ENCODE data around the gene RPUSD4. TPM values are rescaled to one million over a fixed set of nuclear protein-coding genes. Genes with fewer than 3 reads are reported as not detected.

RPUSD4 gene
- total and polyA plus RNA-seq, 2 experiments from 2014 or later: 20.8 to 60.8 TPM

DNA sequence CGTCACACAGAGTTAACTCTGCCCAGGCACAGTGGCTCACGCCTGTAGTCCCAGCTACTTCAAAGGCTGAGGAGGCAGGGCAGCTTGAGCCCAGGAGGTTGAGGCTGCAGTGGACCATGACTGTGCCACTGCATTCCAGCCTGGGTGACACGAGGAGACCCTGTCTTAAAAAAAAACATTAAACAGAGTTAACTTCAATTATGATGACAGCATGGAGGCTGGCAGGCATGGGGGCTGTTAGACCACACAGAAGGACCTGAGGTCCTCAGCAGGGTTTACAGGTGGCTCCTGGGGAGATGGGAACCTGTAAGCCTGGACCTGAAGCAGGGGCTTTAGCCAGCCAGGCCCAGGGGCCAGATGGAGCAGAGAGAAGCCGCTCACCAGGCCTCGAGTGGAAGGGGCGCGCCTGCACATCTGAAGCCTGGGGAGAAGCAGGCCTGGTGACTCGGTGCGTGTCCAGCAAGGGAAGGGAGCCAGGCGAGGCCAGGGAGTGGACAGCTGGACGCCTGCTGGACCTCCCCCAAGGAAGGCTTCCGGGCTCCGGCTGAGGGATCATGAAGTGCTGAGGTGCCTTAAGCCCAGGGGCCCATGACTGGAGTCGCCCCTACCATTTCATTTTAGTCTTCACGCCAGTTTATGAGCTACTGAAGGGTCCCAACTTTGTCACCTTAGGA is 25.3 kb downstream of the RPUSD4 start (continued):
- TF ChIP-seq NANOG (IDR thresholded peaks at IDR 0.05; ENCODE audit: borderline replicate concordance) (no peak), EZH2phosphoT487 (IDR thresholded peaks at IDR 0.05; ENCODE audit: unreplicated experiment) (no peak), STAT1 (IDR thresholded peaks at IDR 0.05; ENCODE audit: unreplicated experiment) (no peak), ZNF331 (CRISPR knock-in tag; IDR thresholded peaks at IDR 0.05; ENCODE audit: low read depth) (no peak)
- TF ChIP-seq, protein P1, sequence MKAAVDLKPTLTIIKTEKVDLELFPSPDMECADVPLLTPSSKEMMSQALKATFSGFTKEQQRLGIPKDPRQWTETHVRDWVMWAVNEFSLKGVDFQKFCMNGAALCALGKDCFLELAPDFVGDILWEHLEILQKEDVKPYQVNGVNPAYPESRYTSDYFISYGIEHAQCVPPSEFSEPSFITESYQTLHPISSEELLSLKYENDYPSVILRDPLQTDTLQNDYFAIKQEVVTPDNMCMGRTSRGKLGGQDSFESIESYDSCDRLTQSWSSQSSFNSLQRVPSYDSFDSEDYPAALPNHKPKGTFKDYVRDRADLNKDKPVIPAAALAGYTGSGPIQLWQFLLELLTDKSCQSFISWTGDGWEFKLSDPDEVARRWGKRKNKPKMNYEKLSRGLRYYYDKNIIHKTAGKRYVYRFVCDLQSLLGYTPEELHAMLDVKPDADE (IDR thresholded peaks at IDR 0.05): no peak
- TF ChIP-seq, protein P2, sequence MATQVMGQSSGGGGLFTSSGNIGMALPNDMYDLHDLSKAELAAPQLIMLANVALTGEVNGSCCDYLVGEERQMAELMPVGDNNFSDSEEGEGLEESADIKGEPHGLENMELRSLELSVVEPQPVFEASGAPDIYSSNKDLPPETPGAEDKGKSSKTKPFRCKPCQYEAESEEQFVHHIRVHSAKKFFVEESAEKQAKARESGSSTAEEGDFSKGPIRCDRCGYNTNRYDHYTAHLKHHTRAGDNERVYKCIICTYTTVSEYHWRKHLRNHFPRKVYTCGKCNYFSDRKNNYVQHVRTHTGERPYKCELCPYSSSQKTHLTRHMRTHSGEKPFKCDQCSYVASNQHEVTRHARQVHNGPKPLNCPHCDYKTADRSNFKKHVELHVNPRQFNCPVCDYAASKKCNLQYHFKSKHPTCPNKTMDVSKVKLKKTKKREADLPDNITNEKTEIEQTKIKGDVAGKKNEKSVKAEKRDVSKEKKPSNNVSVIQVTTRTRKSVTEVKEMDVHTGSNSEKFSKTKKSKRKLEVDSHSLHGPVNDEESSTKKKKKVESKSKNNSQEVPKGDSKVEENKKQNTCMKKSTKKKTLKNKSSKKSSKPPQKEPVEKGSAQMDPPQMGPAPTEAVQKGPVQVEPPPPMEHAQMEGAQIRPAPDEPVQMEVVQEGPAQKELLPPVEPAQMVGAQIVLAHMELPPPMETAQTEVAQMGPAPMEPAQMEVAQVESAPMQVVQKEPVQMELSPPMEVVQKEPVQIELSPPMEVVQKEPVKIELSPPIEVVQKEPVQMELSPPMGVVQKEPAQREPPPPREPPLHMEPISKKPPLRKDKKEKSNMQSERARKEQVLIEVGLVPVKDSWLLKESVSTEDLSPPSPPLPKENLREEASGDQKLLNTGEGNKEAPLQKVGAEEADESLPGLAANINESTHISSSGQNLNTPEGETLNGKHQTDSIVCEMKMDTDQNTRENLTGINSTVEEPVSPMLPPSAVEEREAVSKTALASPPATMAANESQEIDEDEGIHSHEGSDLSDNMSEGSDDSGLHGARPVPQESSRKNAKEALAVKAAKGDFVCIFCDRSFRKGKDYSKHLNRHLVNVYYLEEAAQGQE (IDR thresholded peaks at IDR 0.05; ENCODE audit: unreplicated experiment): no peak

DNA sequence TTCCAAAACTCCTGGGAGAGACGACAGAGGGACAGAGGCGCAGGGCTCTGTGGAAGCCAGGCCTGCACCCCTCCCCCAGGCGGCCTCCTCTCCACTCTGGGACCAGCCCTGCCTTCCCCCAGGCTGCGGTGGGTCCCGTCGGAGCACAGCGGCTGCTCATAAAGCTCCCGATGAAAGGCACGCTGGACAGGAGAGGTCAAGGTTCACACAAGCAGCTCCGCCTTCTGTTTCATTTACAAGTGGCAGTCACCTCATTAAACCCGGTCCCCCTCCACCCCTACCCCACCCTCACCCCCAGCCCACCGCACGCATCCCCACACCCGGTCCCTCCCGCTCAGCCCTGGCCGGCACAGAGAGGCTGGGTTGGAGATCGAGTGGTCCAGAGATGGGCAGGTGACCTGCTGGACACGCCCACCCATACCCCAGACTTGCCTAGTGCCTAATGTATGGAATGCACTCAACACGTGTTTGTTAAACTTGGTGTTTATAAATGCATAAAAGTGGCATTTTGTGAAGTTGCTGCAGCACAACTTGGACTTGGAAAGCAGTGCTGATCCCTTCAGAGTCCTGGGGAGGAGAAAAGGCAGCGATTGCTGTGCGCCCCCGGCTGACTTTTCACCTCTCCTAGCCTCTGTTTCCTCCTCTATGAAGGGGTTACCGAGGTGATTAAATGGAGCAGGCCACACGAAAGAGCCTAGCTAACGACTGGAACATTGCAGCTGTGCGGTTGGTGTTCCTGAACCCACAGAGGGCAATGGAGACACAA is 26.0 kb downstream of the RPUSD4 start:
- peaks cover 15% of the 10 kb centered on the region for H3K27me3 Mint-ChIP-seq (ENCODE audit: insufficient read depth, low read depth, poor library complexity)
- TF ChIP-seq, protein P3, sequence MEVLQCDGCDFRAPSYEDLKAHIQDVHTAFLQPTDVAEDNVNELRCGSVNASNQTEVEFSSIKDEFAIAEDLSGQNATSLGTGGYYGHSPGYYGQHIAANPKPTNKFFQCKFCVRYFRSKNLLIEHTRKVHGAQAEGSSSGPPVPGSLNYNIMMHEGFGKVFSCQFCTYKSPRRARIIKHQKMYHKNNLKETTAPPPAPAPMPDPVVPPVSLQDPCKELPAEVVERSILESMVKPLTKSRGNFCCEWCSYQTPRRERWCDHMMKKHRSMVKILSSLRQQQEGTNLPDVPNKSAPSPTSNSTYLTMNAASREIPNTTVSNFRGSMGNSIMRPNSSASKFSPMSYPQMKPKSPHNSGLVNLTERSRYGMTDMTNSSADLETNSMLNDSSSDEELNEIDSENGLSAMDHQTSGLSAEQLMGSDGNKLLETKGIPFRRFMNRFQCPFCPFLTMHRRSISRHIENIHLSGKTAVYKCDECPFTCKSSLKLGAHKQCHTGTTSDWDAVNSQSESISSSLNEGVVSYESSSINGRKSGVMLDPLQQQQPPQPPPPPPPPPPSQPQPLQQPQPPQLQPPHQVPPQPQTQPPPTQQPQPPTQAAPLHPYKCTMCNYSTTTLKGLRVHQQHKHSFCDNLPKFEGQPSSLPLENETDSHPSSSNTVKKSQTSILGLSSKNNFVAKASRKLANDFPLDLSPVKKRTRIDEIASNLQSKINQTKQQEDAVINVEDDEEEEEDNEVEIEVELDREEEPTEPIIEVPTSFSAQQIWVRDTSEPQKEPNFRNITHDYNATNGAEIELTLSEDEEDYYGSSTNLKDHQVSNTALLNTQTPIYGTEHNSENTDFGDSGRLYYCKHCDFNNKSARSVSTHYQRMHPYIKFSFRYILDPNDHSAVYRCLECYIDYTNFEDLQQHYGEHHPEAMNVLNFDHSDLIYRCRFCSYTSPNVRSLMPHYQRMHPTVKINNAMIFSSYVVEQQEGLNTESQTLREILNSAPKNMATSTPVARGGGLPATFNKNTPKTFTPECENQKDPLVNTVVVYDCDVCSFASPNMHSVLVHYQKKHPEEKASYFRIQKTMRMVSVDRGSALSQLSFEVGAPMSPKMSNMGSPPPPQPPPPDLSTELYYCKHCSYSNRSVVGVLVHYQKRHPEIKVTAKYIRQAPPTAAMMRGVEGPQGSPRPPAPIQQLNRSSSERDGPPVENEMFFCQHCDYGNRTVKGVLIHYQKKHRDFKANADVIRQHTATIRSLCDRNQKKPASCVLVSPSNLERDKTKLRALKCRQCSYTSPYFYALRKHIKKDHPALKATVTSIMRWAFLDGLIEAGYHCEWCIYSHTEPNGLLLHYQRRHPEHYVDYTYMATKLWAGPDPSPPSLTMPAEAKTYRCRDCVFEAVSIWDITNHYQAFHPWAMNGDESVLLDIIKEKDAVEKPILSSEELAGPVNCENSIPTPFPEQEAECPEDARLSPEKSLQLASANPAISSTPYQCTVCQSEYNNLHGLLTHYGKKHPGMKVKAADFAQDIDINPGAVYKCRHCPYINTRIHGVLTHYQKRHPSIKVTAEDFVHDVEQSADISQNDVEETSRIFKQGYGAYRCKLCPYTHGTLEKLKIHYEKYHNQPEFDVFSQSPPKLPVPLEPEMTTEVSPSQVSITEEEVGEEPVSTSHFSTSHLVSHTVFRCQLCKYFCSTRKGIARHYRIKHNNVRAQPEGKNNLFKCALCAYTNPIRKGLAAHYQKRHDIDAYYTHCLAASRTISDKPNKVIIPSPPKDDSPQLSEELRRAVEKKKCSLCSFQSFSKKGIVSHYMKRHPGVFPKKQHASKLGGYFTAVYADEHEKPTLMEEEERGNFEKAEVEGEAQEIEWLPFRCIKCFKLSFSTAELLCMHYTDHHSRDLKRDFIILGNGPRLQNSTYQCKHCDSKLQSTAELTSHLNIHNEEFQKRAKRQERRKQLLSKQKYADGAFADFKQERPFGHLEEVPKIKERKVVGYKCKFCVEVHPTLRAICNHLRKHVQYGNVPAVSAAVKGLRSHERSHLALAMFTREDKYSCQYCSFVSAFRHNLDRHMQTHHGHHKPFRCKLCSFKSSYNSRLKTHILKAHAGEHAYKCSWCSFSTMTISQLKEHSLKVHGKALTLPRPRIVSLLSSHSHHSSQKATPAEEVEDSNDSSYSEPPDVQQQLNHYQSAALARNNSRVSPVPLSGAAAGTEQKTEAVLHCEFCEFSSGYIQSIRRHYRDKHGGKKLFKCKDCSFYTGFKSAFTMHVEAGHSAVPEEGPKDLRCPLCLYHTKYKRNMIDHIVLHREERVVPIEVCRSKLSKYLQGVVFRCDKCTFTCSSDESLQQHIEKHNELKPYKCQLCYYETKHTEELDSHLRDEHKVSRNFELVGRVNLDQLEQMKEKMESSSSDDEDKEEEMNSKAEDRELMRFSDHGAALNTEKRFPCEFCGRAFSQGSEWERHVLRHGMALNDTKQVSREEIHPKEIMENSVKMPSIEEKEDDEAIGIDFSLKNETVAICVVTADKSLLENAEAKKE (CRISPR knock-in tag; IDR thresholded peaks at IDR 0.05): no peak
- no peak for TF ChIP-seq ZNF331 (CRISPR knock-in tag; IDR thresholded peaks at IDR 0.05; ENCODE audit: low read depth)
- TF ChIP-seq, protein P1 (IDR thresholded peaks at IDR 0.05): no peak
- TF ChIP-seq EZH2 (IDR thresholded peaks at IDR 0.05; ENCODE audit: low read depth, unreplicated experiment): no peak
- no peak for TF ChIP-seq ZNF114 (CRISPR knock-in tag; IDR thresholded peaks at IDR 0.05)

More for the DNA sequence above, 26.0 kb downstream of the RPUSD4 start:
- Histone ChIP-seq H3K4me1 (ENCODE audit: insufficient read depth) (peaks cover 6% of the 10 kb centered on the region; the same call in 1 of the 2 replicates), H4K20me1 (replicated peaks; ENCODE audit: insufficient read depth) (no peaks in the 10 kb centered on the region; the same call in 1 of the 2 replicates), H3K27me3 (ENCODE audit: insufficient read depth) (no peaks in the 10 kb centered on the region), H3K79me2 (replicated peaks; ENCODE audit: insufficient read depth) (no peaks in the 10 kb centered on the region), H3K36me3 (ENCODE audit: insufficient read depth) (no peaks in the 10 kb centered on the region), H3K9me2 (ENCODE audit: insufficient read depth) (no peaks in the 10 kb centered on the region), H3K4me3 (no peak overlapping the region), H3F3A (replicated peaks; ENCODE audit: low read depth) (no peaks in the 10 kb centered on the region), H3K4me2 (no peak overlapping the region), H2AFZ (no peak overlapping the region), H3K27ac (ENCODE audit: low read depth) (no peak overlapping the region)
- peak; percentile 28 for DNase-seq (ENCODE audit: low spot score)
- Mint-ChIP-seq H3K27ac (no peak overlapping the region), H3K9me3 (no peaks in the 10 kb centered on the region), H3K36me3 (ENCODE audit: low read depth) (peaks cover 5% of the 10 kb centered on the region; the same call in 2 of the 3 replicates), H3K4me1 (peaks cover 16% of the 10 kb centered on the region), H3K4me3 (no peak overlapping the region)
- ATAC-seq: peak; percentile 14; the same call in 2 of the 3 replicates

Data from GM23338 (cell line).